PFSK-1 (cell line): ENCODE measurements around the gene CERS3.

Experiments used
- FOXP2 ChIP-seq: optimal IDR thresholded peaks from 2 replicates; pipeline ENCODE3; 2011; ENCODE audit warnings: borderline replicate concordance, control low read depth, inconsistent platforms; ENCODE audit not compliant: insufficient read depth; ENCODE audit errors: extremely low read length, extremely low read depth
- POLR2AphosphoS5 ChIP-seq: IDR thresholded peaks from 2 replicates; pipeline ENCODE4 v1.6.1; 2012; ENCODE audit warnings: low read depth, mild to moderate bottlenecking, control low read depth, low read length, moderate library complexity
- SIN3A ChIP-seq: IDR thresholded peaks from 2 replicates; pipeline ENCODE4 v1.6.1; 2012; ENCODE audit warnings: mild to moderate bottlenecking, low read length, moderate library complexity, borderline replicate concordance; ENCODE audit not compliant: insufficient read depth
- TAF1 ChIP-seq: IDR thresholded peaks from 2 replicates; pipeline ENCODE4 v1.6.1; 2012; ENCODE audit warnings: low read length, control low read depth, borderline replicate concordance; ENCODE audit not compliant: insufficient read depth
- TF ChIP-seq, protein P1 (sequence below), 2 experiments: IDR thresholded peaks; 2 replicates each; pipeline versions ENCODE4 v1.6.1 to v1.8.0; 2011 to 2012; ENCODE audit warnings: low read depth in 2 of 2, low read length in 2 of 2, control low read depth in 1 of 2, inconsistent platforms in 1 of 2, mild to moderate bottlenecking in 1 of 2, moderate library complexity in 1 of 2; ENCODE audit not compliant: insufficient read depth in 1 of 2

The CERS3 gene

GRCh38 chr15:100515758-100516157, 13.0 kb downstream of the CERS3 start:
- TF ChIP-seq FOXP2 (no peak), POLR2AphosphoS5 (no peak), TAF1 (no peak), SIN3A (no peak)
- TF ChIP-seq, protein P1, sequence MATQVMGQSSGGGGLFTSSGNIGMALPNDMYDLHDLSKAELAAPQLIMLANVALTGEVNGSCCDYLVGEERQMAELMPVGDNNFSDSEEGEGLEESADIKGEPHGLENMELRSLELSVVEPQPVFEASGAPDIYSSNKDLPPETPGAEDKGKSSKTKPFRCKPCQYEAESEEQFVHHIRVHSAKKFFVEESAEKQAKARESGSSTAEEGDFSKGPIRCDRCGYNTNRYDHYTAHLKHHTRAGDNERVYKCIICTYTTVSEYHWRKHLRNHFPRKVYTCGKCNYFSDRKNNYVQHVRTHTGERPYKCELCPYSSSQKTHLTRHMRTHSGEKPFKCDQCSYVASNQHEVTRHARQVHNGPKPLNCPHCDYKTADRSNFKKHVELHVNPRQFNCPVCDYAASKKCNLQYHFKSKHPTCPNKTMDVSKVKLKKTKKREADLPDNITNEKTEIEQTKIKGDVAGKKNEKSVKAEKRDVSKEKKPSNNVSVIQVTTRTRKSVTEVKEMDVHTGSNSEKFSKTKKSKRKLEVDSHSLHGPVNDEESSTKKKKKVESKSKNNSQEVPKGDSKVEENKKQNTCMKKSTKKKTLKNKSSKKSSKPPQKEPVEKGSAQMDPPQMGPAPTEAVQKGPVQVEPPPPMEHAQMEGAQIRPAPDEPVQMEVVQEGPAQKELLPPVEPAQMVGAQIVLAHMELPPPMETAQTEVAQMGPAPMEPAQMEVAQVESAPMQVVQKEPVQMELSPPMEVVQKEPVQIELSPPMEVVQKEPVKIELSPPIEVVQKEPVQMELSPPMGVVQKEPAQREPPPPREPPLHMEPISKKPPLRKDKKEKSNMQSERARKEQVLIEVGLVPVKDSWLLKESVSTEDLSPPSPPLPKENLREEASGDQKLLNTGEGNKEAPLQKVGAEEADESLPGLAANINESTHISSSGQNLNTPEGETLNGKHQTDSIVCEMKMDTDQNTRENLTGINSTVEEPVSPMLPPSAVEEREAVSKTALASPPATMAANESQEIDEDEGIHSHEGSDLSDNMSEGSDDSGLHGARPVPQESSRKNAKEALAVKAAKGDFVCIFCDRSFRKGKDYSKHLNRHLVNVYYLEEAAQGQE (IDR thresholded peaks at IDR 0.05; ENCODE audit: insufficient read depth in 1 of 2, low read depth in 2 of 2, low read length in 2 of 2), result no peak

DNA sequence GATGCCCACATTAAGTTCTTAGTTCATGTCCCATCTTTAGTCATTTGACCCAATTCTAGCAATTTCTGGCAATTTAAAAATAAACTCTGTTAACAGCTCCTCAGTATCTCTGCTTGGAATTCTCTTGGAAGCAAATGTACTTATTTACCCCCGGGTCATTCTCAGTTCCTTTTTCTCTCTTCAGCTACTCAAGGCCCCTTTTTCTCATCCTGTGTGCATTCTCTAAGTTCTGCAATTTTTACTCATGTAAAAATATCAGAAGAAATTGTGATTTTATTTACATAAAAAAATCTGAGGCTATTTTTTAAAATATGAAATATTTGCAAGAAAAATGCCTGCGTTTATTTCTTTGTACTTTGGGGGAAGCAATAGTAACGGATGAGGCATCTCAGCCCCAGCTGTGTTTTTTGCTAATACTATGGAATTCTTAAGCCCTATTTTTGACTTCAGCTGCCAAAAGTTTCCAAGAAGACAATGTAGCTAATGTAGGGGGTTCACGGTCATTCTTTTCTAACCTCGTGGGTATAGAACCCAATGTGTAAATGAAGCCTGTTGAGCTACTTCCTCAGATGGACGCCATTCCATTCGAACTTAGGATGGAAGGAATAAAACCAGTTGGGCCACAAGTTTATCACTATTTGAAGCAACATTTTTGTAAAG, 20.0 kb downstream of the CERS3 start:
- TF ChIP-seq TAF1, result no peak
- no peak for TF ChIP-seq FOXP2
- TF ChIP-seq SIN3A, result no peak
- TF ChIP-seq, protein P1 (IDR thresholded peaks at IDR 0.05; ENCODE audit: insufficient read depth in 1 of 2, low read depth in 2 of 2, low read length in 2 of 2), result no peak
- TF ChIP-seq POLR2AphosphoS5, result no peak

GRCh38 chr15:100502651-100503050, 26.1 kb downstream of the CERS3 start:
- TF ChIP-seq FOXP2 (no peak), POLR2AphosphoS5 (no peak), SIN3A (no peak)

DNA sequence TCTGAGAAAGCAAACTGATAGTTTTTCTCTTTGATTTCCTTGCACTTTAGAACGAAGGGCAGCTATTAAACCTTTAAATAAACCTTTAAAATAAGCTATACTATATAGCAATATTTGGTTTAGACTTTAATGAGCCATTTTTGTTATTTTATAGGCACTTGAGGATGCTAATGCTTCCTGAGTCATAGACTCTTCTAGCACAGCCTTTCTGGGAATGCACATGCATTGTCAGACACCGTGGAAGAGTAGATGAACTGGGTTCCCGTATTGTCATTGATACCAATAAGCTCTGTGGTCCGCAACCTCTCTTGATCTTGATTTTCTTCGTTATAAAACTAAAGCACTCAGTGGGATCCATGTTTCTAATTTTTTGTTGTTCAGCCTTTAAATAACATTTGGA, 27.6 kb downstream of the CERS3 start:
- TF ChIP-seq POLR2AphosphoS5 (no peak), TAF1 (no peak), SIN3A (no peak), FOXP2 (no peak)
- TF ChIP-seq, protein P1 (IDR thresholded peaks at IDR 0.05; ENCODE audit: insufficient read depth in 1 of 2, low read depth in 2 of 2, low read length in 2 of 2), result no peak

DNA sequence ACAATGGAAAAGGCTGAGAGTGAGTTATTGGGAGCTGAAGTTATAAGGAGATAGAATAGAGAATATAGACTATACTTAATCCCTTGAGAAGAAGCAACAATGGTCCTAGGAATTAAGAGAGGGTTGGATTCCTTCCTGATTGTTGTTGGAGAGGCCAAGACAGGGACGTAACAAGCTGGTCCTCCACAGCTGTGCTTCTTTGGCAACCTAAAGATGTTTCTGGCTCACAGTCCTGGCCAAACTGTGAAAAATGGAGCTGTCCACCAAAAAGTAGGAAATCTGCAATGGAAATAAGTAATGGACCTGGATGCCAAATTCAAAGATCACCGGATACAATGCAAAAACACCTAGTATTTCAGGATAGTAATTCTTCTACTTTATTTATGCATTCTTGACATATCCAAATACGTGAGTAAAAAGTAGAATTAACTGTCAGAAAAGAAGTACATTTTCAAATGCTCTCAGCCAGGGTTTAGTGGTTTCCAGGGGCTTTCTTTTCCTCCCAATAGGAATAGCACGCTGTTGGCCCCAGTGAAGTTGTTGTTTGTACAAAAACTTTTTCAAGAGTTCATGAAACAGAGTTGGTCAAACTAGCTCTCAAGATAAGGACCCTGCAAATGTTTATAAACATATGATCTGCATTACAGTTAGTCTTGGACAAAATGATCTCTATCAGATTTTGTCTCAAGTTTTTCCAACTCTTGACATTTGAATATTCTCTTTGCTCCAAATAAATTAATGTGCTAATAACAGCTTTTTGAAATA, 28.3 kb downstream of the CERS3 start:
- TF ChIP-seq TAF1, result no peak
- TF ChIP-seq FOXP2, result no peak
- TF ChIP-seq POLR2AphosphoS5, result no peak
- TF ChIP-seq, protein P1 (IDR thresholded peaks at IDR 0.05; ENCODE audit: insufficient read depth in 1 of 2, low read depth in 2 of 2, low read length in 2 of 2), result no peak
- no peak for TF ChIP-seq SIN3A
